SU-DHL-6 (cell line): ENCODE results near the gene FAM156A.

Experiments
- EZH2phosphoT487 ChIP-seq: fragments of 200-600 bp; sonication (generic), shearing (Covaris generic); conservative IDR thresholded peaks from 2 replicates; pipeline ENCODE4 v1.6.1; 2018; ENCODE audit warnings: mild to moderate bottlenecking, antibody characterized with exemption, low read length, moderate library complexity, mixed read lengths
- TF ChIP-seq, protein P1 (sequence below): fragments of 200-600 bp; sonication (generic); IDR thresholded peaks from one replicate; pipeline ENCODE4 v1.5.1; 2017; ENCODE audit warnings: antibody characterized with exemption, mild to moderate bottlenecking, low read length, moderate library complexity; ENCODE audit not compliant: insufficient read depth, poor library complexity, severe bottlenecking

DNA sequence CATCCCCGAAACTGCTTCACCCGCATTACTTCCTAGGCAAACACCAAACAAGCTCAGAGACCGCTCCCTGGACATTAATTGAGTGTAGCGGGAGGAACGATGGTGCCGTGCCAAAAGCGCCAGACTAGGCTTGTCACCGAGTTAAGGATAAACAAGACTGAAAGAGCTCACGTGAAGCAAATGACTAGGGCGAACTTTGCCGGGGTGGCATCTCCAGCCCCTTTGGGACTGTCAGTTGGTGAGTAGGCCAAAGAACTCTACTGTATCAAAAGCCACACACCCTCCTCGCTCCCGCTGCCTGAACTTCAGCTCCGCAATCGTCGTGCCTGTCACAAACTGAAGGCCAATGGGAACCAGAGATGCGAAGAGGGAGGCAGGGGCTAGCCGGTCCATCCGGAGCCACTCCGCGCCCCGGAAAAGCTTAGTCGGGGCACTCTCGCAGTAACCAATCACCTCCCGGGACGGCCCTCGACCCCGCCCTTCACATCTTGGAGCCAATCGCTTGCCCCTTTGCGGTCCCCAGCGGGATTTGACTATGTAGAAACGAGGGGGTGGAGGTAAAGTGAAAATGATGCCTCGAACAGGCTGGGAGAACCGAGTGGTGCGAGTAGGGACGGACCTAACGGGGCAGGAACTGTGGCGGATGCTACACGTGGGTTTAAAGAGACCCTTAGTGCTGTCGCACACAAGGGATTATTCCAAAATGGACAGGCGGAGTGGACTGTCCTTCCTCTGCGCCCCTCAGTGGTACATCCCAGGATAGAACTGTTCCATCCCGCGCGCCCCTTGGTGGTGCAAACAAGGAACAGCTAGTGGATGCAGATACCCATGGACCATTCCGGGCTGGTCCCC, 37.0 kb upstream of the FAM156A start:
- TF ChIP-seq, protein P1, sequence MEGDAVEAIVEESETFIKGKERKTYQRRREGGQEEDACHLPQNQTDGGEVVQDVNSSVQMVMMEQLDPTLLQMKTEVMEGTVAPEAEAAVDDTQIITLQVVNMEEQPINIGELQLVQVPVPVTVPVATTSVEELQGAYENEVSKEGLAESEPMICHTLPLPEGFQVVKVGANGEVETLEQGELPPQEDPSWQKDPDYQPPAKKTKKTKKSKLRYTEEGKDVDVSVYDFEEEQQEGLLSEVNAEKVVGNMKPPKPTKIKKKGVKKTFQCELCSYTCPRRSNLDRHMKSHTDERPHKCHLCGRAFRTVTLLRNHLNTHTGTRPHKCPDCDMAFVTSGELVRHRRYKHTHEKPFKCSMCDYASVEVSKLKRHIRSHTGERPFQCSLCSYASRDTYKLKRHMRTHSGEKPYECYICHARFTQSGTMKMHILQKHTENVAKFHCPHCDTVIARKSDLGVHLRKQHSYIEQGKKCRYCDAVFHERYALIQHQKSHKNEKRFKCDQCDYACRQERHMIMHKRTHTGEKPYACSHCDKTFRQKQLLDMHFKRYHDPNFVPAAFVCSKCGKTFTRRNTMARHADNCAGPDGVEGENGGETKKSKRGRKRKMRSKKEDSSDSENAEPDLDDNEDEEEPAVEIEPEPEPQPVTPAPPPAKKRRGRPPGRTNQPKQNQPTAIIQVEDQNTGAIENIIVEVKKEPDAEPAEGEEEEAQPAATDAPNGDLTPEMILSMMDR: peak; percentile 29
- no peak for TF ChIP-seq EZH2phosphoT487
